Neural cell (in vitro differentiated cells): ENCODE results near the gene GHRH.

ENCODE experiments used
- RAD21 ChIP-seq: fragments of 450-650 bp; conservative IDR thresholded peaks from 2 replicates; pipeline ENCODE4 v1.6.1; 2014; ENCODE audit warnings: antibody characterized with exemption, mild to moderate bottlenecking, moderate library complexity
- REST ChIP-seq: IDR thresholded peaks from 2 replicates; pipeline ENCODE4 v1.6.1; 2012; ENCODE audit warnings: borderline replicate concordance
- SMC3 ChIP-seq: fragments of 450-650 bp; conservative IDR thresholded peaks from 2 replicates; pipeline ENCODE4 v1.6.1; 2014; ENCODE audit warnings: antibody characterized with exemption, mild to moderate bottlenecking, moderate library complexity; ENCODE audit not compliant: poor library complexity
- TF ChIP-seq, protein P1 (sequence below): fragments of 450-650 bp; IDR thresholded peaks from 2 replicates; pipeline ENCODE4 v1.5.1; 2014; ENCODE audit warnings: antibody characterized with exemption, mild to moderate bottlenecking, moderate library complexity; ENCODE audit not compliant: poor library complexity, severe bottlenecking

GRCh38 chr20:37299718-37300528 lies 38.3 kb upstream of the GHRH start:
- TF ChIP-seq, protein P1, sequence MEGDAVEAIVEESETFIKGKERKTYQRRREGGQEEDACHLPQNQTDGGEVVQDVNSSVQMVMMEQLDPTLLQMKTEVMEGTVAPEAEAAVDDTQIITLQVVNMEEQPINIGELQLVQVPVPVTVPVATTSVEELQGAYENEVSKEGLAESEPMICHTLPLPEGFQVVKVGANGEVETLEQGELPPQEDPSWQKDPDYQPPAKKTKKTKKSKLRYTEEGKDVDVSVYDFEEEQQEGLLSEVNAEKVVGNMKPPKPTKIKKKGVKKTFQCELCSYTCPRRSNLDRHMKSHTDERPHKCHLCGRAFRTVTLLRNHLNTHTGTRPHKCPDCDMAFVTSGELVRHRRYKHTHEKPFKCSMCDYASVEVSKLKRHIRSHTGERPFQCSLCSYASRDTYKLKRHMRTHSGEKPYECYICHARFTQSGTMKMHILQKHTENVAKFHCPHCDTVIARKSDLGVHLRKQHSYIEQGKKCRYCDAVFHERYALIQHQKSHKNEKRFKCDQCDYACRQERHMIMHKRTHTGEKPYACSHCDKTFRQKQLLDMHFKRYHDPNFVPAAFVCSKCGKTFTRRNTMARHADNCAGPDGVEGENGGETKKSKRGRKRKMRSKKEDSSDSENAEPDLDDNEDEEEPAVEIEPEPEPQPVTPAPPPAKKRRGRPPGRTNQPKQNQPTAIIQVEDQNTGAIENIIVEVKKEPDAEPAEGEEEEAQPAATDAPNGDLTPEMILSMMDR, result no peak
- TF ChIP-seq SMC3 (no peak), RAD21 (no peak), REST (no peak)
